Activated effector memory CD4-positive, alpha-beta T cell treated with Interleukin-2 at 50 U/mL for 16 hours (primary cell): ENCODE data around the gene ERICH6.

Experiments
- DNase-seq: peaks from one replicate; pipeline ENCODE4 v3.0.0-alpha.2; 2020

The ERICH6 gene

GRCh38 chr3:150612494-150612893 lies 91.2 kb downstream of the ERICH6 start:
- DNase-seq: no peak

GRCh38 chr3:150611666-150612065 lies 92.1 kb downstream of the ERICH6 start:
- DNase-seq: no peak

- no peak for DNase-seq
These were observed 92.9 kb downstream of the ERICH6 start for GRCh38 chr3:150610785-150611184.

GRCh38 chr3:150609988-150610387 lies 93.7 kb downstream of the ERICH6 start:
- DNase-seq: no peak
